Kidney glomerular epithelial cell (primary cell): ENCODE data around the gene TRIM34.
"Not testable (repeated sequence)": the region's sequence is repeated elsewhere in the genome, so short reads cannot be mapped to it uniquely, and the experiment has no call there.

Experiments used
- DNase-seq: peaks from one replicate; lab custom pipeline; 2025; lab: John Stamatoyannopoulos, UW

The TRIM34 gene

DNA sequence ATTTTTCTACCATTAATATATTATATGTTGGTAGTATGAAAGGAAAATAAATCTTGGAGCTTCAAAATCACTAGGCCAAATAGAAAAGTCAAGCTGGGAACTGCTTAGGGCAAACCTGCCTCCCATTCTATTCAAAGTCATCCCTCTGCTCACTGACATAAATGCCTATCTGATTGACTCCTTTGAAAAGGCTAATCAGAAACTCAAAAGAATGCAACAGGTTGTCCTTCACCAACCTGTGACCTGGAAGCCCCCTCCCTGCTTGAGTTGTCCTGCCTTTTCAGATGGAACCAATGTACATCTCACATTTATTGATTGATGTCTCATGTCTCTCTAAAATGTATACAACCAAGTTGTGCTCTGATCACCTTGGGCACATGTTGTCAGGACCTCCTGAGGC is 3.2 kb upstream of the TRIM34 start:
- no peak for DNase-seq

- no peak for DNase-seq
Measured at GRCh38 chr11:5622802-5623201, 2.0 kb upstream of the TRIM34 start.

GRCh38 chr11:5625281-5625680 is 480 bp downstream of the TRIM34 start:
- DNase-seq = no peak

GRCh38 chr11:5626196-5626595 is 1.4 kb downstream of the TRIM34 start:
- DNase-seq = no peak

DNA sequence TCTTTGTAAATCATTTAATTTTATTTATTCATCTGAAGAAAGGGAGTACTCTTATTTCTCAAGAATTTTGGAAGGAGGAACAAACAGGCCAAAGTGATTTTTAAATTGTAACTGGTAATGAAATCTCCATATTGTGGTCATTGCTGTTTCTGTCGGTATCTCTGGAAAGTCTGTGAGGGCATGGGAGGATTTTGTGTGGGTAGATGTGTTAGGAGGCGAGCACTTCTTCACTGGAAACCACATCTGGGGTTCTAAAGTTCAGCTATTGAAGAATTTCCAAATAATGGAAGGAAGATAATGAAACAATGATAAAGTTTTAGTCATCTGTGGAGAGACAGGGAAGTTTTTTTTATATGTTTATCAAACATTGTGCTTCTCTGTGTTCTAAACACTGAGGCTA is 6.6 kb downstream of the TRIM34 start:
- no peak for DNase-seq

DNA sequence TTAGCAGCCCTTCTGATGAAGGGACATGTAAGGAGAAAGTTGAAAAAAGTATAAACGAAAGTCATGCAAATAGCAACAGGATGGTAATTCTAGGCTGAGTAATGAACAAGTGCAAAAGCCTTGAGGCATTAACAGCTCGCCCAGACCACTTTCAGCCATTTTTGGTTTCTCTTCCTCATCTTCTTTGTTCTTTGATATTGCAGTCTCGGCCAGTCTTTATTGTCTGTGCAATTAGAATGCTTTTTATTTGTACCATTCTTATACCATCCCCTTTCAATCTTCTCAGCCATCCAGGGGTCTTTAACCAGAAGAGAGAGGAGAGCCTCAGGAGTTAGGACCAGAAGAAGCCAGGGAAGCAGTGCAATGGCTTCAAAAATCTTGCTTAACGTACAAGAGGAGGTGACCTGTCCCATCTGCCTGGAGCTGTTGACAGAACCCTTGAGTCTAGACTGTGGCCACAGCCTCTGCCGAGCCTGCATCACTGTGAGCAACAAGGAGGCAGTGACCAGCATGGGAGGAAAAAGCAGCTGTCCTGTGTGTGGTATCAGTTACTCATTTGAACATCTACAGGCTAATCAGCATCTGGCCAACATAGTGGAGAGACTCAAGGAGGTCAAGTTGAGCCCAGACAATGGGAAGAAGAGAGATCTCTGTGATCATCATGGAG is 7.3 kb downstream of the TRIM34 start:
- DNase-seq = no peak

- no peak for DNase-seq
Measured at GRCh38 chr11:5639953-5640352, 15.2 kb downstream of the TRIM34 start.

- DNase-seq = no peak
Measured at GRCh38 chr11:5643585-5643984, 18.8 kb downstream of the TRIM34 start.

DNA sequence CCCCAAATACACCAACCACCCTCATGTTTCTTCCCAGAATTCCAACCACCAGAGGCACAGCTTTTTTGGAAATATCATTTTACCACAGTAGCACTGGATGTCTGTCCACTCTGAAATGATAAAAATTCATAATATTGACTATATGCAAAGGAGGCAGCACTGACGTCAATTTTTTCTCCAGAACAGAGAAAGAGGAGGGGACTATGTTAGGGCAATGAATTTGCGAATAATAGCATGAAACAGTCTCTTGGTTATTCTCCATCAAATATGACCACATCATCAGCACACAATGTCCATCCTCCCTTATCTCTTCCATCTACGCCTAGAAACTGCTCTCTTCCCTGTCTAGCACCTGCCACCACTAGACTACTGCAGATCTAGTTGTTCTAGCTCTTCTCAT is 21.3 kb downstream of the TRIM34 start:
- DNase-seq = no peak

DNA sequence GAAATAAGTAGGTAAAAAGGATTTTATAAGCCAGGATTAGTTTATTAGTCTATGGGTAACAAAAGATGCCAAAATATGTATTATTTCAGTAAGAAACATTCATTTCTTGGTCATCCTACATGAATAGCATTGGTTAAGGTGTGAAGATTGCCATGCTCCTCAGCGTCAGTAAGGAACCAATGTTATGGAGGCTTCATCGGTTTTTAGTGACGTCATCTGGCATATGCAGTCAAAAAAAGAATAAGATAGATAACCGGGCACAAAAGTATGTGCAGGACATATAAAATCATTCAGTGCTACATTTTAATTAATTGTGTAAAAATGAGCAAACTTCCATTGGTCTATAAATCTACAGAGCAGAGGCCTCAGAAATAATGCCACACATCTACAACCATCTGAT is 30.7 kb downstream of the TRIM34 start:
- no peak for DNase-seq

DNA sequence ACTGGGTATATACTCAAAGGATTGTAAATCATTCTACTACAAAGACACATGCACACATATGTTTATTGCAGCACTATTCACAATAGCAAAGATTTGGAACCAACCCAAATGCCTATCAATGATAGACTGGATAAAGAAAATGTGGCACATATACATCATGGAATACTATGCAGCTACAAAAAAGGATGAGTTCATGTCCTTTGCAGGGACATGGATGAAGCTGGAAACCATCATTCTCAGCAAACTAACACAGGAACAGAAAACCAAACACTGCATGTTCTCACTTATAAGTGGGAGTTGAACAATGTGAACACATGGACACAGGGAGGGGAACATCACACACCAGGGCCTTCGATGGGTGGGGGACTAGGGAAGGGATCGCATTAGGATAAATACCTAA is 32.2 kb downstream of the TRIM34 start:
- DNase-seq = not testable (repeated sequence)

GRCh38 chr11:5658318-5658717 is 33.5 kb downstream of the TRIM34 start:
- no peak for DNase-seq

DNA sequence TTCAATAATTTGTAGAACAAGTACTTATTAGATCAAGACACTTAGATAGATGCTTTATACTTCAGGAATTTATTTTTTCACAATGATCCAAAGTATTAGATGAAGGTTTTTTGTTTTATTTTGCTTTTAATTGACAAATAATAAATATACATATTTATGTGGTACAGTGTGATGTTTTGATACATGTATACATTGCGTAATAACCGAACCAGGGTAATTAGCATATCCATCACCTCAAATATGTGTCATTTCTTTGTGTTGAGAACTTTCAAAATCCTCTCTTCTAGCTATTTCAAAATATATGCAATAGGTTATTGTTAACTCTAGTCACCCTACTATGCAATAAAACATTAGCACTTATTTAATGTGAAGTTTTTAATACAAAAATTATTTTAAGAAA is 38.7 kb downstream of the TRIM34 start:
- no peak for DNase-seq

DNA sequence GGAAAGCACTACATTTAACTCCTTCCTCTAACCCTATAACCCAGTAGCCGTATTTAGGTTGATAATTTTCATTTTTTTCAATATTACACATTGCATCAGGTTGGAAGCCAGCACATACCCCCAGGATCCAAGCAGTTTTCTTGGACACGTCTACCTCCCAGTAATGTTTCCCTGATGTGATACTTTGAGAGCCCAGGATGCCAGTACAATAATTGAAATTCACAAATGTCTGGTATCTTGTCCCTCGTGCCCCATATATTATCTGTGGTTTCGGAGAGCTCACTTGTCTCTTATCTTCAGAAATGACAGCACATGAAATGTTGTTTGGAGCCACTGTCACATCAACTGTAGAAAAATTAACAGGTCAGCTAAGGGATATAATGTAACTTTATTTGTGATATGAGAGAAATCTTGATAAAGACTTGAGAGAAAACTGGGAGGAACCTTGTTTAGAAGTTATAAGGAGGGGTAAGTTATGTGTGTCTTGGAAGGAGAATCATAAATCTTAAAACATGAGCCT is 40.3 kb downstream of the TRIM34 start:
- no peak for DNase-seq

DNA sequence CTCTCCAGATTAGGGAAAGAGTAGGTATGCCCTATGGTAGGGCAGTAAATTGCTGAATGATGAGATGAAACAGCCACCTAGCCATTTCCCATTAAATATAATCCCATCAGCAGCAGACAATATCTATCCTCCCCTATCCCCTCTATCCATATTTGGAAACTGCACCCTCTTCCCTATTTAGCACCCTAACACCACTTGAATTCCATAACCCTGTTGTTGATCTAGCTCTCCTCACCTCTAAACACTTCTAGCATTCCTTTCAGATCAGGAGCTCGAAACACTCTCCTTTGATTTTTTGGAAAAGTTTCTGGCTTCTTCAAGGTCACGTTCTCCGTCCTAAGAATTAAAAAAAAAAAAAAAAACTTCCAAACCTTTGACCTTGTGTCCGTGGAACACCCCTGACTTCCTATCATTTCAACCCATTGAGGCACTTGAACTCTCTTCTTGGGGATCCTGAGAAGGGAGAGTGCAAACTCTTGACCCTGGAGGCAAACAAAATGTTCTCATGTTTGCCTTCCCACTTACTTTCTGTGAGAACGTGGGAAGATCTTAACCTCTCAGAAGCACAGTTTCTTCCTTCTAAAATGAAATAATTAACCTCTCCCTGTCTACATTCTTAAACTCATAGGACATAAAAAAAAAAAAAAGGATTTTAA is 41.1 kb downstream of the TRIM34 start:
- no peak for DNase-seq

DNA sequence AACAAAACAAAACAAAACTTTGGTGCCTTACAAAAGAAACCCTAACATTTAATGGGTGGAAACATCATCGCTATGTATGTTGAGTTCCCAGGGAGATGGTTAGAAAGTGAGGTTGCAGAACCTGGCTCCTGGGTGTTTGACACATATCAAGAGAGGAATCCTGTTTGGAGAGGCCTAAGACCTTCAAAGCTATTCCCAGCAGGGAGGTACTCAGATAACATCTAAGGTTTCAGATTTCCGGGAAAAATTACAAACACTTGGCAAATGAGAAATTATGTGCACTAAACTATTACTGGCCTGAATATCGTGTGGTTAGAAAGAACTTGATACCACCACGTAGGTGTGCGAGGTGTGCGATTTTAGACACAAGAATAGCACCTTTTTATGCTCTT is 41.6 kb downstream of the TRIM34 start:
- DNase-seq = no peak

DNA sequence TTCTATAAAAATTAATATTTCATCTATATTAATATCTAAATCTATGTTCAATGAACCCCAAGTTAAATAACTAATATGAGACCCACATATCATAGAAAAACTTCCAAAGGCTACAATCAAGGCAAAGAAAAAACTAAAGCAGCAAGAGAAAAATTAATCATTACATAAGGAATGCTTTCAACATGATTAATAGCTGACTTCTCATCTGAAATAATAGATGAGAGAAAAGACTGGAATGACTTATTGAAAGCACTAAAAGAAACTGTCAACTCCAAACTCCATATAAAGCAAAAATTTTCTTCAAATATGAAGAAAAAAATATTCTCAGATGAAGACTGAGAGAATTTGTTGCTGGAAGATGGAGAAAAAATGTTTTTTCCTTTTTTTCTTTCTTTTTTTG is 47.0 kb downstream of the TRIM34 start:
- DNase-seq = peak; percentile 60

GRCh38 chr11:5674391-5674790 is 49.6 kb downstream of the TRIM34 start:
- no peak for DNase-seq

DNA sequence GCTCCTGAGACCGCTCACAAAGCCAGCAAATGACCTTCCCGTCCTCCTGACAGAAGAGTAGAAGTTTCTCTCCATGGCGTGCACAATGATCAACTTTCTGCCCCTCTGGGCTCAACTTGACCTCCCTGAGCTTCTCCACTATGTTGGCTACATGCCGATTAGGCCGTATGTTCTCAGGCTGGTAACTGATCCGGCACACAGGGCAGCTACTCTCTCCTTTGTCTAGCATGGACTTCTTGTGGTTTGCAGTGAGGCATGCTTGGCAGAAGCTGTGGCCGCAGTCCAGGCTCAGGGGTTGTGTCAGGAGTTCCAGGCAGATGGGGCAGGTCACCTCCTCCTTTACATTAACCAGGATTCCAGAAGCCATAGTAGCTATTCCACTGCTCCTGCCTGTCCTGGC is 55.0 kb downstream of the TRIM34 start:
- no peak for DNase-seq

DNA sequence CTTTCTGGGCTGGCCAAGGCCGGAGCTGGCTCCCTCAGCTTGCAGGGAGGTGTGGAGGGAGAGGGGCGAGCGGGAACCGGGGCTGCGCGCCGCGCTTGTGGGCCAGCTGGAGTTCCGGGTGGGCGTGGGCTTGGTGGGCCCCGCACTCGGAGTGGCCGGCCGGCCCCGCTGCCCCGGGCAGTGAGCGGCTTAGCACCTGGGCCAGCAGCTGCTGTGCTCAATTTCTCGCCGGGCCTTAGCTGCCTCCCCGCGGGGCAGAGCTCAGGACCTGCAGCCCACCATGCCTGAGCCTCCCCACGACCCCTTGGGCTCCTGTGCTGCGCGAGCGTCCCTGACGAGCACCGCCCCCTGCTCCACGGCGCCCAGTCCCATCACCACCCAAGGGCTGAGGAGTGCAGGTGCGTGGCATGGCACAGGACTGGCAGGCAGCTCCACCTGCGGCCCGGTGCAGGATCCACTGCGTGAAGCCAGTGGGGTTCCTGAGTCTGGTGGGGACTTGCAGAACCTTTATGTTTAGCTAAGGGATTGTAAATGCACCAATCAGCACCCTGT is 58.2 kb downstream of the TRIM34 start:
- DNase-seq = not testable (repeated sequence)

DNA sequence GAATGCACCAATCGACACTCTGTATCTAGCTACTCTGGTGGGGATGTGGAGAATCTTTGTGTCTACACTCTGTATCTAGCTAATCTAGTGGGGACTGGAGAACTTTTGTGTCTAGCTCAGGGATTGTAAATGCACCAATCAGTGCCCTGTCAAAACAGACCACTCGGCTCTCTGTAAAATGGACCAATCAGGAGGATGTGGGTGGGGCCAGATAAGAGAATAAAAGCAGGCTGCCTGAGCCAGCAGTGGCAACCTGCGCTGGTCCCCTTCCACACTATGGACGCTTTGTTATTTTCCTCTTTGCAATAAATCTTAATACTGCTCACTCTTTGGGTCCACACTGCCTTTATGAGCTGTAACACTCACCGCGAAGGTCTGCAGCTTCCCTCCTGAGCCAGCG is 58.8 kb downstream of the TRIM34 start:
- DNase-seq = not testable (repeated sequence)

DNA sequence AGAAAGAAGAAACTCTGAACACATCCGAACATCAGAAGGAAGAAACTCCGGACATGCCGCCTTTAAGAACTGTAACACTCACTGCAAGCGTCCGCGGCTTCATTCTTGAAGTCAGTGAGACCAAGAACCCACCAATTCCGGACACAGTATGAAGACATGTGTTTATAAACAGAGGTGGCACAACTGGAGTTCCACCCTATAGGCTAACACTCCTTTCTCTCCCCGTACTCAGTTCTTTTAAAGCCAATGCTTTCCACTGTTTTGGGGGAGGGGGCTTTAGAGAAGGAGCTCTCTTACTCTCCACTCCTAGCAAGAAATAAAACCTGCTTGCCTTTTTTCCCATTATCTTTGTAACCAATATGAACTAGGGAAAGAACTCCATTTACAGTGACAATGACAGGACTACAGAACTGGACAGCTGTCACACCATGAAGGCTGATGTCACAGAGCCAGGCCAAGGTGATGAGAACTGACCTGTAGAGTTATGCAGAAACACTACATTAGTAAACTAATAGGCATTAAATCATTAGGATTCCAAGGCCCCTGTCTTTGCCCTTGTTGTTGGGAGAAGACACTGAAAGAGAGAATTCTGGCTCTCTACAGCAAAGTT is 59.3 kb downstream of the TRIM34 start:
- DNase-seq = peak; percentile 45
